ENCODE measurements around the gene INVS. TPM values are rescaled to one million over a fixed set of nuclear protein-coding genes. Genes with fewer than 3 reads are reported as not detected.

Gene INVS
- total RNA-seq, 4 donors from 2014 or later = 28.0 to 42.6 (median 35.6) TPM

- no peak overlapping the region for H3K27ac ChIP-seq
- TF ChIP-seq POLR2A (IDR thresholded peaks at IDR 0.05) (no peak), CTCF (IDR thresholded peaks at IDR 0.05) (no peak), EP300 (IDR thresholded peaks at IDR 0.05) (no peak)
- WGBS, 2 donors = 53 to 57% methylated on average over 1 of the region's 1 CpG
- peaks cover 0 to 8% (median 0%) of the 10 kb centered on the region in 3 donors for H3K36me3 ChIP-seq
- H3K4me1 ChIP-seq = peaks cover 0 to 4% (median 0%) of the 10 kb centered on the region in 4 donors
- H3K9me3 ChIP-seq = no peaks in the 10 kb centered on the region
- no peak for DNase-seq (ENCODE audit: low spot score in 2 of 2)
- H3K27me3 ChIP-seq = no peaks in the 10 kb centered on the region
- no peak overlapping the region for H3K4me3 ChIP-seq
Observed at GRCh38 chr9:100219347-100219746, 120.3 kb downstream of the INVS start.

- H3K27ac ChIP-seq = no peak overlapping the region
- peaks cover 0 to 4% (median 0%) of the 10 kb centered on the region in 4 donors for H3K4me1 ChIP-seq
- TF ChIP-seq POLR2A (IDR thresholded peaks at IDR 0.05) (no peak), CTCF (IDR thresholded peaks at IDR 0.05) (no peak), EP300 (IDR thresholded peaks at IDR 0.05) (no peak)
- no peak for DNase-seq (ENCODE audit: low spot score in 2 of 2)
- no peaks in the 10 kb centered on the region for H3K27me3 ChIP-seq
- H3K36me3 ChIP-seq = no peaks in the 10 kb centered on the region
- no peaks in the 10 kb centered on the region for H3K9me3 ChIP-seq
- 69 to 76% methylated on average over 1 of the region's 1 CpG for WGBS, 2 donors
- no peak overlapping the region for H3K4me3 ChIP-seq
Observed at GRCh38 chr9:100220936-100221335, 121.9 kb downstream of the INVS start.

GRCh38 chr9:100221538-100221937, 122.5 kb downstream of the INVS start:
- TF ChIP-seq CTCF (IDR thresholded peaks at IDR 0.05) = no peak
- no peak for TF ChIP-seq EP300 (IDR thresholded peaks at IDR 0.05)
- TF ChIP-seq POLR2A (IDR thresholded peaks at IDR 0.05) = no peak
- no peak overlapping the region for H3K27ac ChIP-seq
- H3K36me3 ChIP-seq = no peaks in the 10 kb centered on the region
- no peak overlapping the region for H3K4me3 ChIP-seq
- no peaks in the 10 kb centered on the region for H3K9me3 ChIP-seq
- WGBS, 2 donors = 53 to 54% methylated on average over 1 of the region's 1 CpG
- peaks cover 0 to 4% (median 0%) of the 10 kb centered on the region in 4 donors for H3K4me1 ChIP-seq
- no peak for DNase-seq (ENCODE audit: low spot score in 2 of 2)
- H3K27me3 ChIP-seq = no peaks in the 10 kb centered on the region

- Histone ChIP-seq H3K9me3 (no peaks in the 10 kb centered on the region), H3K4me1 (peaks cover 0 to 4% (median 0%) of the 10 kb centered on the region in 4 donors), H3K27ac (no peak overlapping the region), H3K36me3 (peaks cover 0 to 10% (median 0%) of the 10 kb centered on the region in 3 donors), H3K4me3 (no peak overlapping the region), H3K27me3 (no peaks in the 10 kb centered on the region)
- TF ChIP-seq POLR2A (IDR thresholded peaks at IDR 0.05) (no peak), CTCF (IDR thresholded peaks at IDR 0.05) (peak in 3 of 5 experiments; percentile 7 to 25 (median 14))
- WGBS, 2 donors = 10 to 16% methylated on average over 2 of the region's 2 CpGs
- no peak for DNase-seq (ENCODE audit: low spot score in 2 of 2)
Observed at GRCh38 chr9:100222674-100223073, 123.6 kb downstream of the INVS start.

- TF ChIP-seq POLR2A (IDR thresholded peaks at IDR 0.05) (no peak), CTCF (IDR thresholded peaks at IDR 0.05) (no peak), EP300 (IDR thresholded peaks at IDR 0.05) (no peak)
- Histone ChIP-seq H3K27ac (no peak overlapping the region), H3K36me3 (peaks cover 0 to 54% (median 4%) of the 10 kb centered on the region in 3 donors), H3K27me3 (no peaks in the 10 kb centered on the region), H3K9me3 (peaks cover 0 to 7% (median 3%) of the 10 kb centered on the region in 4 donors), H3K4me1 (no peaks in the 10 kb centered on the region), H3K4me3 (no peak overlapping the region)
- no peak for DNase-seq (ENCODE audit: low spot score in 2 of 2)
- WGBS, 2 donors = 84 to 85% methylated on average over 2 of the region's 2 CpGs
Observed at GRCh38 chr9:100227636-100228035, 128.6 kb downstream of the INVS start.
